Tibial nerve (tissue), 3 donors: ENCODE measurements around the gene FSTL1.

ENCODE experiments used
- POLR2A ChIP-seq, 2 donors: fragments of 450-650 bp; IDR thresholded peaks; one replicate each; pipeline ENCODE4 v1.6.1; 2017; ENCODE audit warnings: antibody characterized with exemption in 2 of 2, mild to moderate bottlenecking in 2 of 2, moderate library complexity in 2 of 2
- TF ChIP-seq, protein P1 (sequence below), 5 experiments: fragments of 200-600 bp in 3 of 5; fragments of 450-650 bp in 2 of 5; sonication (generic) in 3 of 5; IDR thresholded peaks; one replicate each; pipeline ENCODE4 v1.5.1; 2016 to 2019; ENCODE audit warnings: antibody characterized with exemption in 5 of 5, mild to moderate bottlenecking in 3 of 5, moderate library complexity in 2 of 5

DNA sequence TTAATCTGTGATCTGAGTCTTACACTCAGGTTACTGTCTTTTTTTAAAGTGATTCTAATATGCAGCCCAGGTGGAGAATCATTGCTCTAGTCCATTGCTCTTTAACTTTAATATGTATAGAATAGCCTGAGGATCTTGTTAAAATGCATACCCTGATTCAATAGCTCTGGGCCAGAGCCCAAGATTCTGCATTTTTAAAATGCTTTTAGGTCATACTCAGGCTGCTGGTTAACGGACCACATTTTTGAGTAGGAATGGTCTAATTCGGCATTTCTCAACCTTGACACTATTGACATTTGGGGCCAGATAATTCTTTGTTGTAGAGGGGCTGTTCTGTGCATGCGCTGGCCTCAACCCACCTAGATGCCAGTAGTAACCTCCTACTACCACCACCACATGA is 20.9 kb upstream of the FSTL1 start:
- TF ChIP-seq, protein P1, sequence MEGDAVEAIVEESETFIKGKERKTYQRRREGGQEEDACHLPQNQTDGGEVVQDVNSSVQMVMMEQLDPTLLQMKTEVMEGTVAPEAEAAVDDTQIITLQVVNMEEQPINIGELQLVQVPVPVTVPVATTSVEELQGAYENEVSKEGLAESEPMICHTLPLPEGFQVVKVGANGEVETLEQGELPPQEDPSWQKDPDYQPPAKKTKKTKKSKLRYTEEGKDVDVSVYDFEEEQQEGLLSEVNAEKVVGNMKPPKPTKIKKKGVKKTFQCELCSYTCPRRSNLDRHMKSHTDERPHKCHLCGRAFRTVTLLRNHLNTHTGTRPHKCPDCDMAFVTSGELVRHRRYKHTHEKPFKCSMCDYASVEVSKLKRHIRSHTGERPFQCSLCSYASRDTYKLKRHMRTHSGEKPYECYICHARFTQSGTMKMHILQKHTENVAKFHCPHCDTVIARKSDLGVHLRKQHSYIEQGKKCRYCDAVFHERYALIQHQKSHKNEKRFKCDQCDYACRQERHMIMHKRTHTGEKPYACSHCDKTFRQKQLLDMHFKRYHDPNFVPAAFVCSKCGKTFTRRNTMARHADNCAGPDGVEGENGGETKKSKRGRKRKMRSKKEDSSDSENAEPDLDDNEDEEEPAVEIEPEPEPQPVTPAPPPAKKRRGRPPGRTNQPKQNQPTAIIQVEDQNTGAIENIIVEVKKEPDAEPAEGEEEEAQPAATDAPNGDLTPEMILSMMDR (IDR thresholded peaks at IDR 0.05), result no peak
- no peak for TF ChIP-seq POLR2A (IDR thresholded peaks at IDR 0.05)
